Loucy (cell line): ENCODE results near the gene GIMAP8.

Source experiments
- H2AFZ ChIP-seq: fragments of 200-600 bp; sonication (generic); 2 replicates; pipeline ENCODE4 v1.6.0; 2016; ENCODE audit warnings: antibody characterized with exemption, mild to moderate bottlenecking, low read length, moderate library complexity
- H3F3A ChIP-seq: fragments of 200-600 bp; 2 replicates; pipeline ENCODE4 v1.6.0; 2016; ENCODE audit warnings: antibody characterized with exemption, low read depth, mild to moderate bottlenecking
- H3K27me3 ChIP-seq: fragments of 200-600 bp; sonication (generic); 2 replicates; pipeline ENCODE4 v1.6.1; 2014; ENCODE audit warnings: low read length, mild to moderate bottlenecking; ENCODE audit not compliant: insufficient read depth, poor library complexity, severe bottlenecking
- H3K36me3 ChIP-seq: fragments of 200-600 bp; sonication (generic); 2 replicates; pipeline ENCODE4 v1.6.1; 2016; ENCODE audit warnings: low read length; ENCODE audit not compliant: insufficient read depth
- H3K4me1 ChIP-seq: fragments of 200-600 bp; sonication (generic); 2 replicates; pipeline ENCODE4 v1.5.1; 2014; ENCODE audit warnings: low read length, mild to moderate bottlenecking; ENCODE audit not compliant: insufficient read depth, poor library complexity, severe bottlenecking
- H3K4me2 ChIP-seq: fragments of 200-600 bp; sonication (generic); 2 replicates; pipeline ENCODE4 v1.6.0; 2014; ENCODE audit warnings: antibody characterized with exemption, low read length, low read depth, mild to moderate bottlenecking; ENCODE audit not compliant: poor library complexity, severe bottlenecking
- H3K4me3 ChIP-seq: fragments of 200-600 bp; sonication (generic); 2 replicates; pipeline ENCODE4 v1.5.1; 2014; ENCODE audit warnings: low read length, mild to moderate bottlenecking, mixed read lengths; ENCODE audit not compliant: poor library complexity, severe bottlenecking
- H3K79me2 ChIP-seq: fragments of 200-600 bp; sonication (generic); 2 replicates; pipeline ENCODE4 v1.6.1; 2014; ENCODE audit warnings: low read length; ENCODE audit not compliant: insufficient read depth
- H3K9ac ChIP-seq: fragments of 200-600 bp; sonication (generic); 2 replicates; pipeline ENCODE4 v1.6.0; 2014; ENCODE audit warnings: mild to moderate bottlenecking, low read depth, low read length, moderate library complexity; ENCODE audit not compliant: poor library complexity, severe bottlenecking
- H3K9me2 ChIP-seq: fragments of 200-600 bp; sonication (generic); replicated peaks from 2 replicates; pipeline ENCODE4 v1.6.1; 2016; ENCODE audit warnings: low read depth, low read length, mixed read lengths
- H3K9me3 ChIP-seq: fragments of 200-600 bp; sonication (generic); 2 replicates; pipeline ENCODE4 v1.6.1; 2014; ENCODE audit warnings: mild to moderate bottlenecking, antibody characterized with exemption, low read length, low read depth; ENCODE audit not compliant: insufficient read depth
- H4K20me1 ChIP-seq: fragments of 200-600 bp; sonication (generic); 2 replicates; pipeline ENCODE4 v1.6.0; 2014; ENCODE audit warnings: antibody characterized with exemption, low read length, mild to moderate bottlenecking; ENCODE audit not compliant: insufficient read depth, poor library complexity, severe bottlenecking
- CTCF ChIP-seq: fragments of 200-600 bp; sonication (generic); conservative IDR thresholded peaks from 2 replicates; pipeline ENCODE4 v1.5.1; 2014; ENCODE audit warnings: mild to moderate bottlenecking, antibody characterized with exemption, low read length
- EZH2phosphoT487 ChIP-seq: fragments of 200-600 bp; IDR thresholded peaks from 2 replicates; pipeline ENCODE4 v1.6.1; 2018; ENCODE audit warnings: antibody characterized with exemption, mild to moderate bottlenecking, moderate library complexity, borderline replicate concordance

GIMAP8 gene

DNA sequence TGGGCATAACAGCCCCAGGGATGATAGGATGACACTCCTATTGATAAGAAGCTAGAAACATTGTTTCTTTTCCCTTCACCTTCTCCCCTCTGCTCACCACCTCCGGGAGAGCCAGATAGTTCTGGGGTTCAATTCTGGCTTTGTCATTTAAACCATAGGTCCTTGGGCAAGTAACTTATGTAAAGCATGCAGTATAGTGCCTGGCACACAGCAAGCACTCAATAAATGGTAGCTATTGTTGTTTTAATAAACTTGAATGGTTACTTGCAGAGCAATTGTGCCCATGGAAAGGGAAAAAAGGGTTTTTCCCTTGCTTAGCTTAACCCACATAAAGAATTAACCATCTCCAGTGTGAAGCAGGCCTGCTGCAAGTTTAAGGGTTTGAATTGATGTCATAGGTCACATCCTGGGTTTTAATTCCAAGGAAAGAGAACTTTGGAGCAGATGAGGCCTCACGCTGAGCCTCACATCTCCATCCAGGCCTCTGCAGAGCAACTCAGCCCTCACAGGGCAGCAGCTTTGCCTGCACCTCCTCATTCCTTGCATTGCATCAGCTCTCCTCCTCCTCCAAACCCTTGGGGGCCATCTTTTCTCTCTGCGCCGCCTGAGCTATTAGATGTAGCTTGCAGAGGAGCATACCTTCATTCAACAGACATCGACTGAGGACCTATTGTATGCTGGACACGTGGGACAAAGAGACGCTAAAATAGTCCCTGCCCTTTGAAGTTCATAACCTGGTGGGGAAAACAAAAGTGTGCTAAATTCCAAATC, 48.4 kb upstream of the GIMAP8 start:
- H3F3A ChIP-seq, result no peaks in the 10 kb centered on the region
- H3K27me3 ChIP-seq, result no peaks in the 10 kb centered on the region
- no peak overlapping the region for H3K4me3 ChIP-seq
- H3K36me3 ChIP-seq, result peaks cover 13% of the 10 kb centered on the region; the same call in 1 of the 2 replicates
- no peaks in the 10 kb centered on the region for H3K9me3 ChIP-seq
- H4K20me1 ChIP-seq, result no peaks in the 10 kb centered on the region
- no peak for TF ChIP-seq CTCF
- TF ChIP-seq EZH2phosphoT487, result no peak
- no peak overlapping the region for H3K9ac ChIP-seq
- no peaks in the 10 kb centered on the region for H3K9me2 ChIP-seq
- no peaks in the 10 kb centered on the region for H3K79me2 ChIP-seq
- no peak overlapping the region for H3K4me2 ChIP-seq
- peaks cover 29% of the 10 kb centered on the region for H3K4me1 ChIP-seq
- no peak overlapping the region for H2AFZ ChIP-seq

GRCh38 chr7:150402671-150403321, 47.6 kb upstream of the GIMAP8 start:
- Histone ChIP-seq H2AFZ (no peak overlapping the region), H3K27me3 (no peaks in the 10 kb centered on the region), H3K9me3 (no peaks in the 10 kb centered on the region), H3K4me1 (peaks cover 30% of the 10 kb centered on the region), H4K20me1 (no peaks in the 10 kb centered on the region), H3K4me2 (no peak overlapping the region), H3K36me3 (peaks cover 13% of the 10 kb centered on the region; the same call in 1 of the 2 replicates), H3K9ac (no peak overlapping the region), H3F3A (no peaks in the 10 kb centered on the region), H3K4me3 (no peak overlapping the region), H3K79me2 (no peaks in the 10 kb centered on the region), H3K9me2 (no peaks in the 10 kb centered on the region)
- TF ChIP-seq EZH2phosphoT487 (no peak), CTCF (no peak)

DNA sequence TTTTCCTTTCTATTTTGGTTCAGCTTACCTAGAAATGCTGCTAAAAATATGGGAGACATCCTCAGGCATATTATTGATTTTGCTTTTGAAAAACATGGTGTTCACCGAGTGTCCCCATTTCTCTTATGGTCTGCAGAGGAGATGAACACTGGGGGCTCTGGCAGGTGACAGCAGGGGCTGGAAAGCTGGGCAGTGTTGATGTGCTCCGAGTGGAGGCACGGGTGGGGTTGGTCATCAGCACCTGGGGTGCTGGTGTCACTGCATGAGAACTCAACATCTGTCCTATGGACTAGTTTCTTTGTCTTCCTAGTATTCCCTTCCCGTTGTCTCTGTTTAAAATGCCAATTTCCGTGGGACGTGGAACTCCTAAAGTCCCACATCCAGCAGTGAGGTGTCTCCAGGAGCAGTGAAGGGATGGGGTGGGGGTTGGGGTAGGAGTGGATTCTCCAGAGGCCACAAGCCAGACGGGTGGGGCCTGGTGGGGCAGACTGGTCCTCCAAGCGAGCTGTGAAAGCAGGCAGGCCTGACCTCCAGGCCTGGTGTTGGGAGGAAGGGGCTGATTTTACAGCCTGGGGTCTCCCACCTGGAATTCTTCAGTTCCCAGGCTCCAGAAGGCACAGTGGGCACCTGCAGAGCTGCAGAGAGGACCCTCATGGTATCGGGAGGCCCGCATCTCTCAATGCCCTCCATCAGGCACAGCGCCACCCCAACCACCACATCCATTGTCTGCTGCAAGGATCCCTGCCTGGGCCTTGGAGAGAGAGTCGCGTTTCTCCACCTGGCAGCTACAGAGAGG, 46.9 kb upstream of the GIMAP8 start:
- H3K27me3 ChIP-seq, result no peaks in the 10 kb centered on the region
- peaks cover 8% of the 10 kb centered on the region; the same call in 1 of the 2 replicates for H3K36me3 ChIP-seq
- H3F3A ChIP-seq, result no peaks in the 10 kb centered on the region
- no peaks in the 10 kb centered on the region for H4K20me1 ChIP-seq
- peak overlapping the region; percentile 95 for H3K9ac ChIP-seq
- H2AFZ ChIP-seq, result no peak overlapping the region
- peak overlapping the region; percentile 82 for H3K4me3 ChIP-seq
- H3K9me3 ChIP-seq, result no peaks in the 10 kb centered on the region
- H3K9me2 ChIP-seq, result no peaks in the 10 kb centered on the region
- TF ChIP-seq CTCF (no peak), EZH2phosphoT487 (no peak)
- peaks cover 33% of the 10 kb centered on the region for H3K4me1 ChIP-seq
- no peaks in the 10 kb centered on the region for H3K79me2 ChIP-seq
- peak overlapping the region; percentile 92 for H3K4me2 ChIP-seq
